ENCODE results near the gene EEF1AKMT1. TPM values are rescaled to one million over a fixed set of nuclear protein-coding genes. Genes with fewer than 3 reads are reported as not detected.

Gene EEF1AKMT1
- total RNA-seq, 4 donors from 2014 or later, result 5.0 to 28.5 (median 21.7) TPM

GRCh38 chr13:20788312-20788711, 14.6 kb upstream of the EEF1AKMT1 start:
- no peaks in the 10 kb centered on the region for H3K36me3 ChIP-seq
- H3K4me3 ChIP-seq, result no peak overlapping the region
- H3K27me3 ChIP-seq, result no peaks in the 10 kb centered on the region
- TF ChIP-seq POLR2A (IDR thresholded peaks at IDR 0.05), result no peak
- TF ChIP-seq, protein P1, sequence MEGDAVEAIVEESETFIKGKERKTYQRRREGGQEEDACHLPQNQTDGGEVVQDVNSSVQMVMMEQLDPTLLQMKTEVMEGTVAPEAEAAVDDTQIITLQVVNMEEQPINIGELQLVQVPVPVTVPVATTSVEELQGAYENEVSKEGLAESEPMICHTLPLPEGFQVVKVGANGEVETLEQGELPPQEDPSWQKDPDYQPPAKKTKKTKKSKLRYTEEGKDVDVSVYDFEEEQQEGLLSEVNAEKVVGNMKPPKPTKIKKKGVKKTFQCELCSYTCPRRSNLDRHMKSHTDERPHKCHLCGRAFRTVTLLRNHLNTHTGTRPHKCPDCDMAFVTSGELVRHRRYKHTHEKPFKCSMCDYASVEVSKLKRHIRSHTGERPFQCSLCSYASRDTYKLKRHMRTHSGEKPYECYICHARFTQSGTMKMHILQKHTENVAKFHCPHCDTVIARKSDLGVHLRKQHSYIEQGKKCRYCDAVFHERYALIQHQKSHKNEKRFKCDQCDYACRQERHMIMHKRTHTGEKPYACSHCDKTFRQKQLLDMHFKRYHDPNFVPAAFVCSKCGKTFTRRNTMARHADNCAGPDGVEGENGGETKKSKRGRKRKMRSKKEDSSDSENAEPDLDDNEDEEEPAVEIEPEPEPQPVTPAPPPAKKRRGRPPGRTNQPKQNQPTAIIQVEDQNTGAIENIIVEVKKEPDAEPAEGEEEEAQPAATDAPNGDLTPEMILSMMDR (IDR thresholded peaks at IDR 0.05), result no peak
- no peak overlapping the region for H3K27ac ChIP-seq
- intact Hi-C loops (cut with DNase I; ENCODE audit: low total_unique reads), result no loop called here
- no peak for DNase-seq
- H3K4me1 ChIP-seq, result no peaks in the 10 kb centered on the region
- H3K9me3 ChIP-seq, result no peaks in the 10 kb centered on the region

- Histone ChIP-seq H3K9me3 (no peaks in the 10 kb centered on the region), H3K27ac (no peak overlapping the region), H3K4me1 (no peaks in the 10 kb centered on the region), H3K27me3 (no peaks in the 10 kb centered on the region), H3K4me3 (no peak overlapping the region), H3K36me3 (no peaks in the 10 kb centered on the region)
- TF ChIP-seq, protein P1 (IDR thresholded peaks at IDR 0.05), result no peak
- no peak for TF ChIP-seq POLR2A (IDR thresholded peaks at IDR 0.05)
- intact Hi-C loops (cut with DNase I; ENCODE audit: low total_unique reads), result no loop called here
- DNase-seq, result no peak
Measured at GRCh38 chr13:20787180-20787579, 13.4 kb upstream of the EEF1AKMT1 start.

DNA sequence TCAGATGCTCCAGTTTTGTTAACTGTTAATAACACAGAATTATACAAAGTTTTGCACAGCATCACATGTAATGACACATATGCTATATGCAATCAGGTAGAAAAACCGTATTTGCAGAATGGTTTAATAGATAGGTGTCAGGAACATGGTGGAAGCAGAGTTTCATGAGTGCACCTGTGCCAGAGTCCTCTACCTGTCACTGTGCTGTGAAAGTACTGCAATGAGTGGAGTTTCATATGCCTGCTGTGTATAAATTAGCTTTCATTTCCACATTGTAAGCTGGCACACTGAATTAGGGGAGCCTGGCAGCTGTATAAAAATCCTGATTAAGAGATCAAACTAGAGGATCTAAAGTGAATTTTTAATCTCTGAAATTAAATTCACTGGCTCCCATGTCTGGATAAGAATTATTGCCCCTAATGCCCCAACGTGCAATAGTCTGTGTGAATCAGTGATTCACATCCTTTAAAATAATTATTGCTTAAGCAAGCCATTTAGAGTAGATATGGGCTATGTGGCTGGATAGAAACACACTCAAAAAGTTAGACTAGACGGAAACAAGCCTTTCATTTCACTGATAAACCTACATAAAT, 8.5 kb upstream of the EEF1AKMT1 start:
- H3K4me1 ChIP-seq, result no peaks in the 10 kb centered on the region
- H3K9me3 ChIP-seq, result no peaks in the 10 kb centered on the region
- no peaks in the 10 kb centered on the region for H3K36me3 ChIP-seq
- TF ChIP-seq, protein P1 (IDR thresholded peaks at IDR 0.05), result no peak
- no peaks in the 10 kb centered on the region for H3K27me3 ChIP-seq
- DNase-seq, result no peak
- intact Hi-C loops (cut with DNase I; ENCODE audit: low total_unique reads), result no loop called here
- no peak overlapping the region for H3K27ac ChIP-seq
- H3K4me3 ChIP-seq, result no peak overlapping the region

GRCh38 chr13:20780317-20780716, 6.6 kb upstream of the EEF1AKMT1 start:
- TF ChIP-seq, protein P1 (IDR thresholded peaks at IDR 0.05), result no peak
- no peak for TF ChIP-seq POLR2A (IDR thresholded peaks at IDR 0.05)
- intact Hi-C loops (cut with DNase I; ENCODE audit: low total_unique reads), result no loop called here
- no peak overlapping the region for H3K27ac ChIP-seq

GRCh38 chr13:20779405-20779804, 5.6 kb upstream of the EEF1AKMT1 start:
- Histone ChIP-seq H3K4me3 (no peak overlapping the region), H3K36me3 (no peaks in the 10 kb centered on the region), H3K27me3 (no peaks in the 10 kb centered on the region), H3K9me3 (no peaks in the 10 kb centered on the region), H3K27ac (no peak overlapping the region), H3K4me1 (no peaks in the 10 kb centered on the region)
- no peak for DNase-seq
- intact Hi-C loops (cut with DNase I; ENCODE audit: low total_unique reads), result no loop called here
- TF ChIP-seq, protein P1 (IDR thresholded peaks at IDR 0.05), result no peak
- TF ChIP-seq POLR2A (IDR thresholded peaks at IDR 0.05), result no peak

More at GRCh38 chr13:20780317-20780716, 6.6 kb upstream of the EEF1AKMT1 start:
- Histone ChIP-seq H3K36me3 (no peaks in the 10 kb centered on the region), H3K9me3 (no peaks in the 10 kb centered on the region), H3K4me3 (no peak overlapping the region), H3K4me1 (no peaks in the 10 kb centered on the region), H3K27me3 (no peaks in the 10 kb centered on the region)
- no peak for DNase-seq

Measured in uterus (tissue), 4 donors.